HuH-7.5 (cell line): ENCODE measurements around the gene KDM5B.

Source experiments
- DNase-seq: peaks from one replicate; pipeline ENCODE4 v3.0.0; 2011; ENCODE audit warnings: low spot score

The KDM5B gene

DNA sequence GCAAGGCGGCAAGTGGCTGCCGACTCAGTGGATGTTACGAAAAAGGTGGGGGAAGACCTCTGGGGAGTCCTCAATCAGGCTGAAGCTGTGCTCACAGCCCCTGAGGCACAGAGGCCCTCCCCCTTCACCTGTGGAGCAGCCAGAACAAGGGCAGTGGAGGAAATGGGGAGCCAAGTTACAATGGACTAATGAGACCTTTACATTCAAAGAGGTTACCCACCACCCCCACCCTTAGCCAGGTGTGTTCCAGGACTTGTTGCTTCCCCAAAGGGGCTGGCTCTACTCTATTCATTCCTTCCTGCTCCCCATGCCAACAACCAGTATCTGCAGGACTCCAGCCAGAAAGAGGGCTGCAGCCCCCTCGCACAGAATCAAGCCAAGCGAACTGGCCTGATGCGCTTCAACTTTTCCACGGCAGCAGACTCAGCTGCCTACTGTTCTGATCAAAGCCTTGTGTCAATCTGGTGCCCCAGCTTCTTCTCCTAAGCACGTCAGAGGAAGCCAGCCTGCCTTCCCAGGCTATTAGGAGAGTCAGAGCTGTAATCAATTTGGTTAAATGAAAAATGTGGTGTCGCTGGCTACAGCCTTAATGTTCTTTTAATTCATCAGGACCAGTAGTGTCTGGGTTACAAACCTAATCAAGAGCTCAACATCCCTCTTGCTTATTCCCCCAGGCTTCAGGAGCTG lies 96.1 kb downstream of the KDM5B start:
- DNase-seq: no peak

DNA sequence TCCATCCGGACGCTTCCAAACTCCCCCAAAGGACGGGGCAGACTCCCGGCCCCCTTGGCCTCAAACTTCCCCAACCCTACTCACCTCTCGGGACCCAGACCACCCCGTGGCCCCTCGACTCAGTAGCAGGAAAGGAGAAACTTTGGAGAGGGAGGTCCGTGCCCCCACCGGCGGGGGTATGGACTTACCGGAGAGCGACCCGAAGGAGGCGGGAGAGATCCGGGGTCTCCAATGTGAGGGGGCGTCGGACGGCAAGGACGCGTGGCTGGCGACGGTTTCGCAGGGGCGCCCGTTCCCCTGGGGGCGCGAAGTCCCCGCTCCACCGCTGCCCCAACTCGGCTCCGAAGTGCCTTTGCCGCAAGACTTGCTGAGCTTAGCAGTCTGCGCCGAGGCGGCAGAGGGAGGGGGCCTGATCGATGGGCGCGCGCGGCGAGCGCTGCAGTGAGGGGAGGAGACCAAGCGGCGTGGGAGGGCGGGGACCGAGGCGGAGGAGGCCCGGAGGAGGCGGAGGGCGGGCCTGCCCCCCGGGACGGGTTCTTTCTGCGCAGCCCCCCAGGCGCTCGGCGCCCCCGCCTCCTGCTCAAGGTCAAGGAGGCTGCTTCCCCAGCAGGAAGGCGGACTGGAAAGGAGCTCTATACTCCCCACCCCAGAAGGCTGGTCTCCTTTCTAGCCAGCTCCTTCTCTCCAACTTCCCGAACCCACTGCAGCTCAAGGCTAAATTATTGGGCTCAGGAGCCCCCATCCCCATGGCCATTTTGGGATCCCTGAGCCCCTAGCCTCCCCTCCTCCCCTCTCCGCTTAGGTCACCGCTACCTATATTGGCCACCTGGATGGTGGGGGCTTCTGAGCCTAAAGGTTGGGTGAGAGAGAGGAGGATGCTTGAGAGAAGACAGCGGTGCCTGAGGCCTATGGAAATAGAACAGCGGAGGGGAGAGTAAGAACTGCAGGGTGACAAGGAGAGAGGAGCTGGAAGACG lies 97.9 kb downstream of the KDM5B start, which contains the start of gene SYT2:
SYT2 (minus strand) TSS at position 385 of the 976 bp plus-strand sequence. CDS start 104,682 bp downstream, outside the sequence.
- peak; percentile 52 for DNase-seq

DNA sequence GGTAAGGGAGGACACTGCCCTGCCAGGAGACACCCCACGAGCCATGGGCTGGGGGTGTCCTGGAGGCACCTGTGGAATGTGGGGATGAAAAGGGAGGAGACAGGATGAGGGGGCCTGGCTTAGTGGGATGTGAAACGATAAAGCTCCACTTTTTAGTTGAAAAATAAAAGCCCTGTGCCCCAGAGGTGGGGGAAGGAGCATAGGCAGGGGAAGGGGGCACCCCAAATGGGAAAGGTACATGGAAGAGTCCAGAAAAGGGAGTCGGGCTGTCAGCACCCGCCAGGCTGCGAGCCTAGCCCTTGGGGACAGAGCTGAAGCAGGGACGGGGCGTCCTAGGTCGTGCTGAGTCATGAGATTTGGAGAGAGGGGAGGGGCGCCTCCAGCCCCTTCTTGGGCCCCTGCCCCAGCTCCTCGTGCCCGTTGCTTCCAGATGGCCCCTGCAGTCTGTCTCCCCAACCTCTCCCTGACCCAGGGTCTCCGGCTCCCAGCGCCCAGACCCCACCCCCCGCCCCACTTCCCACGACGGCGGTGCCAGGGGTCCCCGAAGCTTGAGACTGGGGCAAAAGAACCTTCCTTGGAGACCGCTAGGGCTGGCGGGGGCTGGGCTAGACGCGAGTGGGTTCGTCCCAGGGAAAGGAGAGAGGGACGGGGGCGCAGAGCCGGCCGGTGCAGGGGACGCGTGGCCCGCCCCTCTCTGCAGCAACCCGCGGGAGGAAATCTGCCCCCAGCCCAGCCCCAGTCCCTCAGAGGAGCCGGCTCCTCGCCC lies 98.8 kb downstream of the KDM5B start:
- DNase-seq: no peak

DNA sequence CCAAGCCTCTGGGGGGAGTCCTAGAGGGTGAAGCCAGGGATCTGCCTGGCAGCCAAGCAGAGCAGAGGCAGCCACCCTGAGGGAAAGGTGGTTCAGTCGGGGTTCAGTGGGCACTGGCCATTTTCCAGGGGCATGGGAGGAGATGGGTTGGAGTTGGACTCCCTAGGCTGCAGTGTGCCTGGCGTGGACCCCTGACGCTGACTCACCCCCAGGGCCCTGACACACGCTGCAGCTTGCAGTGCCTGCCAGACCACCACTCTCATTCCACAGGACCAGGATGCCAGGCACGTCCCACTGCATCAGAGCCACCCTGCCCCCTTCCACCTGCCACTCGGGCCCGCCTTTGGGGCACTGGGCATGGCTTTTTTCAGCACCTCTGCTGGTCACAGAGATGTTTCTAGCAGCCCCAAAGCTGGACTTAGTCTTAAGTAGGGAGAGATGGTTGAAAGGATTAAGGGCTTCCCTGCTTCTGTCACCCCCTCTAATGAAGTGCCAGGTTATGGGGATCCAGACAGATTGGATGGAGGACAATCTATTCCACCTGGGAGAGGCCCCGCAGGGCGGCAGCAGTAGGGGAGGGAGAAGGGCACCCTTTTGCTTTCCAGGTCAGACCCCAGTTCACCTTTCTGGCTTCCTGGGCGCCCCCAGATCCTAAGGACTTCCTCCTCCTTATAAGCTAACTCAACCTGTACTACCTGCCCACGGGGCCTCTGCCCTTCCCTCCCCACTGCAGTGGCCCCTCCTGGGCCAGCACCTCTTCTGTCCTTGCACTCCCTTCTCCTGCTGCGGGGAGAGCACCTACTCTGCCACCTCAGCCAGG lies 99.6 kb downstream of the KDM5B start:
- no peak for DNase-seq

DNA sequence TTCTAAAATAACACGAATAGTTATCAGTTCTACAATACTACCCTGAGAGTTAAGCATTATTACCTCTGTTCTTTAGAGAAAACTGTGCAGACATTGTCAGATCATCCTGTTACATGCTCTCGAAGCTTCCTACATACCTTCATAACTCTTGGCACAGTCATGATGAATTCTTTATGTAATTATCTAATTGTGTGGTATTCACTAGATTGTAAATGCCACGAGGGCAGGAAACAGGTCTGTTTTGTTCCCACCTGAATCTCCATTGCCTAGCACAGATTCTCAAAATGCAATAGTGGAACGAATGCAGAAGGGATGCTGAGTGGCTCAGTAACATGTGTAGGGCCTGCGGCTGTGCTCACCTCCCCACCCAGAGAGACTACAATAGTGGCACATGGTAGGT lies 101.4 kb downstream of the KDM5B start:
- DNase-seq: no peak

DNA sequence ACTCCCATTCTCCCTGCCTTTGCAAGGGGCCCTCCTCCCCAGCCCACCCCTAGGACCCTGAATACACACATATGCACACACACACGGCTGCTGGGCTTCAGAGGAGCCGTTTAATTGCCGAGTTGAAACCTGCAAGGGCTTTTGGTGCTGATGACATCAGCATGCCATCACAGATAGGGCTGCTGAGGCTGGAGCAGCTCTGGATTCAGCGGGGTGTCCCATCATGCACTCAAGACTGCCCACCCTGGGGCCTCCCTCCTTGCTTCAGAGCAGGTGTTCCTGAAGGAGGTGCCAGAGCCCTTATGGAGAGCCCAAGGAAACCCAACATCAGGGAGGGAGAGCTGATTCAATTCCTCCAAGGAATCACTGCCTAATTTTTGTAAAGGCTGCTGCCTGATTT lies 103.6 kb downstream of the KDM5B start:
- DNase-seq: no peak

DNA sequence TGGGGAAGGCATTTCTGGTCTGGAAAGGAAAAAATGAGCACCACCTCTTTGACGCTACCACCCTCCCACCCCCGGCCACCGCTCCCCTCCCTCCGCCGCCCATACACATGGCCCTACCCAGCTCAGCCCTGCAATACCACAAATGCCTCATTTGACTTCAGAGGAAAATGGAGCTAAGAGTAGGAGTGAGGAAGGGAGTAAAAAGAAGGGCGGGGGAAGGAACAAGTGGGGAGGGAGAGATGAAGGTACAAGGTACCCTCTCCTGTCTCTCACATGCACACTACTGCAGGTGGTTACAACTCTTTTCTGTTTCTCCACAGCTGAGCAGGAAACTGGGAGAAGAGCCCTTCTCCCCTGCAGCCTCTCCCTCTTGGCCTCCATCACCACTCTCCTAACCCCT lies 105.0 kb downstream of the KDM5B start:
- DNase-seq: no peak

DNA sequence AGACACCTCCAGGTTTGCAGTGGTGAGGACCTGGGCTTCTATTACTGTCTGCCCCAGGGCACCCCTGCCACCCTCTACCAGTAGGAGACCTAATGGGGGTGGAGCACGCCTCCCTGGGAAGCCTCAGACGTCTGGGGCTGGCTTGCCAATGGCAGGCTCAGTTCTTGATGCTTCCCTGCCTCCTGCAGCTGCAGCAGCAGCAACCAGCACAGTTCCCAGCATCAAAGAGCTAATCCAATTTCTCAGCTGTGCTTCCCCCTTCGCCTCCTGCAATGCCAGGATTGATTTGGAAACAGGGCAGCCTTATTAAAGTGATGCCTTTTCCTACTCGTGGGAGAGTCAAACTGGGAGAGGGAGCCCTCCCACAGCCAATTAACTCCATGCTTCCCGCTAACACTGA lies 106.1 kb downstream of the KDM5B start:
- no peak for DNase-seq

DNA sequence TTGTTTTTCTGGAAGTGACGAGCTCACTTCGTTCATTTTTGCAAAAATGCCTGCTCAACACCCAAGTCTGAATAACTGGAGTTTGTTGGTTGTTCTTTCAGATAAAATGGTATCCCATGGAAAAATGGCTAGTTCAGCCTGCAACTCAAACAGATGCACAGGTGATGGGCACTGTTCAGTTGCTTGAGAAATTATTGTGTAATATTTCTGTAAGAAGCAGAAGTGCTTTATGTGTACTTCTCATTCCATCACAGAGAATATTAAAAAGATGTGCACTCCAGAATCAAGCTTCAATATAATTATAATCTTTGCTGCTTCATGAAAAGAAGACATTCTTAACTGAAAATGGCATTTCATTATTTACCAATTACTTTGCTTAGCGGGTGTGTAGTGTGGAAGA lies 107.0 kb downstream of the KDM5B start:
- DNase-seq: no peak

DNA sequence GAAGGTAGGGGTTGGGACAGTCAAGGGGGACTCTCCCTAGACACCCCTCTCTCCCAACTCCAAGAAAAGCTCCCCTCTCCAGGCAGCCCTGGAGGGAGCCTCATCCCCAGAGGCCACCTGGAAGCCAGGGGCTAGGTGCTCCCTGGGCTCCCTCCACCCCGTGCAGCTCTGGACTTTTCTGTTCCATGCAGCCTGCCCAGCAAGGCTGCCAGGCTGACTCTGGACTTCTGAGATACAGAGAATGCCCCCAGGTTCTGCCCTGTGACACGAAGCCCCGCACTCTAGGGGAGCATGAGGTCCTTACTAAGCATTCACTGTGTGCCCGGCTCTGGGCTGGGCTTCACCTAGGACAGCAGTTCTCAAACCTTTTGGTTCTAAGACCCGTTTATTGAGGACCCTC lies 108.2 kb downstream of the KDM5B start:
- DNase-seq: no peak

DNA sequence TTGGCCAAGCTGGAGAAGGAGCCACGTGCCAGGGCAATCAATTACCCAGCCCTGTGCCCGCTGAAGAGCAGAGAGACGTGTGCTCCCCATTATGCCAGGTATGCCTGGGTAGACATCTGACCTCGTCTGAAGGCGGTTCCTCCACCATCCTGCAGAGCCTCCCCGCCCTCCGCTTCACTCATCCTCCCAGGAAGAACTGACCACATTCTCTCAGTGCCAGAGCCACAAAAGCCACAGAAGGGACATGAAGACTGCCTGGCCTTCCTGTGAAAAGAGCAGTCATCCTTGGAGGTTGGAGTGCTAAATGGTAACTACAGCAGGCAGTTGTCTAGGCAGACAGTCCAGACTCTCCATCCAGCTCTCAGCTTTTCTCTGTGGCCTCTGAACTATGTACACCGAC lies 109.9 kb downstream of the KDM5B start:
- no peak for DNase-seq

DNA sequence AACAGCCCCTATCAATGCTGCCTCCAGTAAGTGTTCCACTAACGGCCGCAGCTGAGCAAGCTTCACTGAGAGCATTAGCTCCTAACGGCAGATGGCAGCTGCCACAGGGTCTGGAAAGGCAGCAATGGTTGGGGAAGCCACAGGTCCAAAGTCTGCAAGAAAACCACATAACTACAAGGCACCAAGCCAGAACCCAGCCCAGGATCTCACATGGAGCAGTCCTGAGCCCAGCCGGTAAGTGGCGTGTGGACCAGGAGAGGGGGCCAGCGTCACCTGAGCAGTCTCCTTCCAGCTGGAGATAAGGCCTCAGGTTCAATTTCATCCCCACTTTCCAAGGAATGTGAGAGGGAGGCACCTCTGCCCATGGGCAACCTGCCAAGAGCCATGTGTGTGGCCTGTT lies 111.2 kb downstream of the KDM5B start:
- DNase-seq: no peak

DNA sequence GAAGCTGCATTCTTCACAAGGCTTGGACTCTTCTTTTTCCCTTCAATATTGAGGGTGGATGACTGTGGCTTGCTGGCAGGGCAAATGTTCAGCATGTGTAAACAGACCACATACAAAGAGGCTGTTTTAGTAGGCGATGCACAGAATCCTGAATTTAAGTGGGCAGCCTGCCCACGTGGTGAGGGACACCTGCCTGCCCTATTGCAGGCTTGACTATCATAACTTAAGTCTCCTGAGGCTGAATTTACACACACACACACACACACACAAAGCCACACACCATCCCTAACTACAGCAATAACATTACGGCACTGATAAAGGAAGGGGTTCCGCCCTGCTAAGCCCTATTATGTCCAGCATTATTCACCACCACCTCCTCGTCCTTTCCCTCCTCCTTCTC lies 113.9 kb downstream of the KDM5B start:
- no peak for DNase-seq

DNA sequence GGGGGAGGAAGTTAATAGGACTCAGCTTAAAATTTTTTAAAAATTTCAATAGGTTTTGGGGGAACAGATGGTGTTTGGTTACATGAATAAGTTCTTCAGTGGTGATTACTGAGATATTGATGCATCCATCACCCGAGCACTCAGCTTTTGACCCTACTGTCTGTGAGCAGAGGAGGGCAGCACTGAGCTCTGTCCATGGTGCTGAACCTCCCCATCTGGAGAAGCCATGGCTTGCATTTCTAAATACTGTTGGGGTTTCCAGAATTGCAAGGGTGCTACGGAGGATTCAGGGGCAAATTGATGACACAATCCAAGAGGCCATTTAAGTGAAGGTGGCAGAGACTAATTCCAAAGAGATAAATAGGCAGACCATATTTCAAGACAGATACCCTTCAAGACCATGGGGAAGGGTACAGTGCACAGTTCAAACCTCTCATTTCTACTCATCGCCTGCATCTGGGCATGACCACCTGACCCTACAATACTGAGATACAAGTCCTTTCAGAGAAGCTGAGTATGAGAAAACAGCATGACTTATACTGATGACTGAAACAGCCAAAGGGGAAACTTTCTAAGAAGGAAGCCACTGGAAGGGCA lies 115.2 kb downstream of the KDM5B start:
- peak; percentile 68 for DNase-seq

DNA sequence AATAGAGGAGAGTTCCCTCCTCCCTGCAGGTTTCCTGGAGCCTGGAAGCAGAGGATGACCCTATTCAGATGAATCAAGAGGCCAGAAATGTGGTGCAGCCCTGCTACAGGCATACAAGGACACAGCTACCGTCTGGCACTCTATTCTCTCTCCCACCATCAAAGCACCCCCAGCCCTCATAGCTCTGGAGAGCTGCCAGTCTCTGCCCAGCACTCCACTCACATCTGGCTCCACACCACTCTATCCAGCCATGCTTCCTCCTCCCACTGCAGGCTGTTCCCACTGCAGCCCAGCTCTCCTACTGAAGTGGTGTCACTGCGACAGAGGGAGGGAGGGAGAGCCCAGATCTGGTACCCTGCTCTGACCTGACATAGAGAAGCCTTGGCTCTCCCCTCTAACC lies 116.4 kb downstream of the KDM5B start:
- no peak for DNase-seq

DNA sequence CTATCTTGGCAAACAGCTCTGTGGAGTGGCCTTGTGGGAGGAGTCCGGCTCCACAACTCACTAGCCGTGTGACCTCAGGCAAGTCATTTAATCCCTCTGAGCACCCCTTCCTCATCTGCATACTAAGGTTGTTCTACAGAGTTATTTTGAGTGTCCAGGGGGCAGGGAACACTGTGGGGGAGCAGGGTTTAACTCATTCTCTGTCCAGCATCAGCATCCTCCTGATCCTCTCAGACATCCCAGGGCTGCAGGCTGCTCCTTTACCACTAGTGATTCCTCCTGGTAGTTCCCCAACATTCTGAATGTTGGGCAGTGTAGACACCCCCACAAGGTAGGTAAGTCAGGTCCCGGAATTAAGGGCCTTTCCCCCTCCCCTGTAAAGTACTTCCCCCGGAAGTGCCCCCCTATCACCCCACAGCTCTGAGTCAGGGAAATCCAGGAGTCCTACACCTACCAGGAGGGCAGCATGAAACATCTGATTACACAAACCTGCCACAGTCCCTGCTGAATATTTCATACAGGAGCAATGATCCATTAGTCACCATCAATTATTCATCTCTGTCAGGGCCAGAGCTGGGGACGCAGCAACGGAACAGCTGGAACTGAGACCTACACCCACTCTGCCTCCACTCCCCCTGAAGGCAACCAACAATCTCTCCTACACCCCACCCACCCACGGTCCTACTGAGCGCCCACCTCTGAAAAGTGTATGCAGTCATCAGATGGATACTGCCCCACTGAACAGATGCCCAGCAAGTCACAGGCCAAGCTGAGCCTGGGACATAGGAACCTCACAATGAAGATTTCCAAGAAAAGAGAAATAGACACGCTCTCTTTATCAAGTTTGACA lies 118.5 kb downstream of the KDM5B start:
- DNase-seq: no peak

DNA sequence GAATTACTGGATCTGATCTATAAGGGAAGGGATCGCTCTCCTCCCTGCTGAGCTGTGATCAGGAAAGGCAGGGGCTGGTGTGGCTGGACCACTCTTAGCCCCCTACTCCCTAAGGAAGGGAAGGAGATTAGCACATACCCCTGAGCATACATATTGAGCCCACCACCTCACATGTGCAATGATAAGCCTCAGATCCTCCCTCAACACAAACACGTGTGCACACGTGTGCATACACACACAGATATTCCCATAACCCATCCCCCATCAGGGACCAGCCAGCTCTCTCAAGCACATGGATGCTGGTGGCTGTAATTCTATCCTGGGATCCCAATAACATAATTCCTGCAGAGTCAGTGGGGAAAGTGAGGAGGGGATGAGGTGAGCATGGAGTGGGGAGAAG lies 119.1 kb downstream of the KDM5B start:
- DNase-seq: no peak

DNA sequence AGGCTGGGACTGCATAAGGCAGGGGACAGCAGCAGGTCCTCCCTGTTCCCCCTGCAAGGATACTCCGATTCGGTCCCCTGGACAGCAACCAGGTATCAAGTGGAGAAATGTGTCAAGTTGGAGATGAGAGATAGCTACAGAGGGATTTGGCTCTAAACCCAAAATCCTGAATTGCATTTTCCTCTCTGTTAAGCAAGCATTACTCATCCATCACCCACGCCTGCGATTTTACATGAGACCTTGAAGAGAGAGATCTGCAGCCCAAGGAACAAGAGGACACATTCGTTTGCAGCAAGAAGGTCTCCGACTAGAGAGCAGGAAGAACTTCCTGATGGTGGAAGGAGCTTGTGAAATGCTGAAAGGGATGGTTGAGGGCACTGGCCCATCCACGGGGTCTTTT lies 119.8 kb downstream of the KDM5B start:
- no peak for DNase-seq

DNA sequence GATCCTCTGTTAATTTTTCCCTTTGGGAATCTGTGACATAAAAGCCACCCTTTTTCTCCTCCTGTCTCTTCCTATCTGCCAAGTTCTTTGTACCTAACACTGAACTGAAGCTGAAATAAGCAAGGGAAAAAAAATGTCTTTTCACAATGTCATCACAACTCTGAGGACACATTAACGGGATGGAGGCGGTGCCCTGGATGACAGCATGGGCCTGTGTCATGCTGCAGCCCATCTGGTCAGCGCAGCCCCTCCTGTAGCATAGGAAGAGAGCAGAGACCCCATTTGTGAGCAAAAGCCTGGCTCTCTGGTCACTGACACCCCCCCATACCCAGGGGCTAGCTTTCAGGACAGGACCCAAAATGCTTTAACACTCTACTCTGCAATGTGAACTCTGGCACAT lies 120.4 kb downstream of the KDM5B start:
- no peak for DNase-seq

DNA sequence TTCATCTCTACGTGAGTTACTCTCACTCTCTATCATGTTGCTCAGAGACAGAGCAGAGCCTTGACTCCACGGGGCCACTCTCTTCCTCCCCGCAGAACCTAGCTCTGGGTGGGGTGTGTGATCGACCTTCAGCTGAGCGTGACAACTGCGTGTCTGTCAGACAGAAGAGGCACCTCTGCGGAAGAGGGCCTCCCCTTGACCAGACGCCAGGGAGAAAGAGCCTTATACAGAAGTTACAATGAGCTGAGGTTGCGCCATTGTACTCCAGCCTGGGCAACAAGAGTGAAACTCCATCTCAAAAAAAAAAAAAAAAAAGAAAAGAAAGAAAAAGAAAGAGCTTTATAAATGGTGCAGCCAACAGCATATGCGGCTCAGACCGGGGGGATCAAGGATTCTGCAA lies 120.9 kb downstream of the KDM5B start:
- no peak for DNase-seq
